H9 (cell line): Measurements from ENCODE around the gene ZNF444. TPM values are rescaled to one million over a fixed set of nuclear protein-coding genes. Genes with fewer than 3 reads are reported as not detected.

Source experiments
- DNase-seq: peaks from one replicate; pipeline ENCODE4 v3.0.0-alpha.2; 2017
- H2AFZ ChIP-seq: one replicate; pipeline ENCODE4 v1.6.1; 2013; ENCODE audit warnings: mild to moderate bottlenecking, low read length, control low read depth, moderate library complexity
- H2AK5ac ChIP-seq: 2 replicates; pipeline ENCODE4 v1.6.1; 2013; ENCODE audit warnings: low read length, control low read depth, mixed read lengths; ENCODE audit not compliant: insufficient read length
- H2BK120ac ChIP-seq: one replicate; pipeline ENCODE4 v1.6.1; 2013; ENCODE audit warnings: low read depth, mild to moderate bottlenecking, low read length, control low read depth, inconsistent platforms; ENCODE audit not compliant: poor library complexity, severe bottlenecking
- H2BK12ac ChIP-seq: 2 replicates; pipeline ENCODE4 v1.6.1; 2013; ENCODE audit warnings: low read length, control low read depth, mixed read lengths, low read depth; ENCODE audit not compliant: insufficient read length
- H2BK15ac ChIP-seq: 2 replicates; pipeline ENCODE4 v1.6.1; 2013; ENCODE audit warnings: low read depth, low read length, control low read depth
- H2BK20ac ChIP-seq: one replicate; pipeline ENCODE4 v1.6.1; 2013; ENCODE audit warnings: low read depth, mild to moderate bottlenecking, low read length, control low read depth, inconsistent platforms; ENCODE audit not compliant: poor library complexity, severe bottlenecking
- H2BK5ac ChIP-seq: 2 replicates; pipeline ENCODE4 v1.6.1; 2013; ENCODE audit warnings: low read length, control low read depth, mixed read lengths; ENCODE audit not compliant: insufficient read length
- H3K14ac ChIP-seq: 2 replicates; pipeline ENCODE4 v1.6.1; 2013; ENCODE audit warnings: low read length, control low read depth; ENCODE audit not compliant: insufficient read depth
- H3K18ac ChIP-seq: 2 replicates; pipeline ENCODE4 v1.6.1; 2013; ENCODE audit warnings: low read depth, mild to moderate bottlenecking, mixed read lengths, low read length, control low read depth; ENCODE audit not compliant: insufficient read length
- H3K23ac ChIP-seq: 2 replicates; pipeline ENCODE4 v1.6.1; 2013; ENCODE audit warnings: low read length, control low read depth, mixed read lengths, low read depth; ENCODE audit not compliant: insufficient read length
- H3K23me2 ChIP-seq: 2 replicates; pipeline ENCODE4 v1.6.1; 2013; ENCODE audit warnings: low read depth, mild to moderate bottlenecking, mixed read lengths, low read length, control low read depth; ENCODE audit not compliant: insufficient read length, poor library complexity, severe bottlenecking
- H3K27ac ChIP-seq: 2 replicates; pipeline ENCODE4 v1.5.1; 2013; ENCODE audit warnings: low read length, control low read depth, mixed read lengths, low read depth; ENCODE audit not compliant: insufficient read length
- H3K27me3 ChIP-seq: 2 replicates; pipeline ENCODE4 v1.6.1; 2013; ENCODE audit warnings: low read length, control low read depth, inconsistent platforms; ENCODE audit not compliant: insufficient read depth
- H3K4ac ChIP-seq: 2 replicates; pipeline ENCODE4 v1.6.1; 2013; ENCODE audit warnings: low read depth, mild to moderate bottlenecking, control low read depth, inconsistent platforms, low read length, moderate library complexity
- H3K4me1 ChIP-seq: 2 replicates; pipeline ENCODE4 v1.6.1; 2013; ENCODE audit warnings: low read length, control low read depth, inconsistent platforms; ENCODE audit not compliant: insufficient read depth
- H3K4me2 ChIP-seq: 2 replicates; pipeline ENCODE4 v1.6.1; 2013; ENCODE audit warnings: low read length, control low read depth, mixed read lengths; ENCODE audit not compliant: insufficient read length, insufficient read depth
- H3K56ac ChIP-seq: 2 replicates; pipeline ENCODE4 v1.6.1; 2013; ENCODE audit warnings: low read depth, mild to moderate bottlenecking, mixed read lengths, low read length, control low read depth; ENCODE audit not compliant: insufficient read length
- H3K79me1 ChIP-seq: 2 replicates; pipeline ENCODE4 v1.6.1; 2013; ENCODE audit warnings: low read depth, mild to moderate bottlenecking, moderate library complexity, low read length, control low read depth, inconsistent platforms; ENCODE audit not compliant: insufficient read depth, poor library complexity, severe bottlenecking
- H3K79me2 ChIP-seq: 2 replicates; pipeline ENCODE4 v1.6.1; 2013; ENCODE audit warnings: low read length, control low read depth, inconsistent platforms; ENCODE audit not compliant: insufficient read depth
- H3K9ac ChIP-seq: 2 replicates; pipeline ENCODE4 v1.6.1; 2013; ENCODE audit warnings: low read length, control low read depth, mixed read lengths; ENCODE audit not compliant: insufficient read length; ENCODE audit errors: extremely low read depth
- H3K9me3 ChIP-seq: one replicate; pipeline ENCODE4 v1.6.1; 2013; ENCODE audit warnings: low read depth, low read length, inconsistent platforms; ENCODE audit not compliant: control insufficient read depth
- H3T11ph ChIP-seq: one replicate; pipeline ENCODE4 v1.6.1; 2013; ENCODE audit warnings: mild to moderate bottlenecking, low read length, control low read depth, inconsistent platforms
- H4K20me1 ChIP-seq: one replicate; pipeline ENCODE4 v1.6.1; 2013; ENCODE audit not compliant: control insufficient read depth, insufficient read length, insufficient read depth
- H4K5ac ChIP-seq: 2 replicates; pipeline ENCODE4 v1.6.1; 2013; ENCODE audit warnings: low read depth, mild to moderate bottlenecking, mixed read lengths, low read length, control low read depth; ENCODE audit not compliant: insufficient read length
- H4K8ac ChIP-seq: replicated peaks from 2 replicates; pipeline ENCODE4 v1.6.1; 2013; ENCODE audit warnings: low read length, control low read depth, mixed read lengths, low read depth; ENCODE audit not compliant: insufficient read length
- H4K91ac ChIP-seq: 2 replicates; pipeline ENCODE4 v1.6.1; 2013; ENCODE audit warnings: low read depth, mild to moderate bottlenecking, moderate library complexity, mixed read lengths, low read length, control low read depth; ENCODE audit not compliant: insufficient read length
- H3K27ac Mint-ChIP-seq, 3 experiments: 2 replicates in 2 of 3; 3 replicates in 1 of 3; pipeline ENCODE4 v1.8.0; 2020 to 2021; ENCODE audit warnings: mixed read lengths in 3 of 3, mild to moderate bottlenecking in 1 of 3, moderate library complexity in 1 of 3
- H3K27me3 Mint-ChIP-seq: 2 replicates; pipeline ENCODE4 v1.8.0; 2021; ENCODE audit warnings: low read depth, mild to moderate bottlenecking, moderate library complexity, mixed read lengths
- H3K36me3 Mint-ChIP-seq, 3 experiments: 2 replicates in 2 of 3; 3 replicates in 1 of 3; pipeline ENCODE4 v1.8.0; 2020 to 2021; ENCODE audit warnings: low read depth in 3 of 3, mixed read lengths in 3 of 3; ENCODE audit not compliant: insufficient read depth in 1 of 3
- H3K4me1 Mint-ChIP-seq, 2 experiments: 2 replicates each; pipeline ENCODE4 v1.8.0; 2020; ENCODE audit warnings: mixed read lengths in 2 of 2
- H3K4me3 Mint-ChIP-seq, 2 experiments: 2 replicates in 1 of 2; 3 replicates in 1 of 2; pipeline ENCODE4 v1.8.0; 2020 to 2021; ENCODE audit warnings: mild to moderate bottlenecking in 2 of 2, mixed read lengths in 2 of 2, moderate library complexity in 1 of 2
- H3K9me3 Mint-ChIP-seq, 2 experiments: 2 replicates in 1 of 2; 3 replicates in 1 of 2; pipeline ENCODE4 v1.8.0; 2020; ENCODE audit warnings: mild to moderate bottlenecking in 2 of 2, mixed read lengths in 2 of 2, moderate library complexity in 1 of 2
- WGBS: extraction: QIAGEN DNeasy Blood & Tissue Kit; methylation state at CpG from one replicate; pipeline ENCODE4 v1.1.7; 2013; ENCODE audit warnings: missing lambda C conversion rate, low lambda C conversion rate, mixed read lengths; ENCODE audit not compliant: insufficient read length; ENCODE audit errors: extremely low coverage; 5-methylcytosine and 5-hydroxymethylcytosine counted together
- total RNA-seq: library from RNA; stranded (reverse); gene quantifications from 2 replicates; pipeline ENCODE4 v1.2.1, GENCODE V29; 2021
- TF ChIP-seq, protein P1 (sequence below): fragments of 200-600 bp; sonication (generic); conservative IDR thresholded peaks from 3 replicates; pipeline ENCODE4 v1.8.0; 2021; ENCODE audit warnings: antibody characterized with exemption, mild to moderate bottlenecking

ZNF444 gene
- total RNA-seq, 1 experiment from 2014 or later, result 49.7 TPM

DNA sequence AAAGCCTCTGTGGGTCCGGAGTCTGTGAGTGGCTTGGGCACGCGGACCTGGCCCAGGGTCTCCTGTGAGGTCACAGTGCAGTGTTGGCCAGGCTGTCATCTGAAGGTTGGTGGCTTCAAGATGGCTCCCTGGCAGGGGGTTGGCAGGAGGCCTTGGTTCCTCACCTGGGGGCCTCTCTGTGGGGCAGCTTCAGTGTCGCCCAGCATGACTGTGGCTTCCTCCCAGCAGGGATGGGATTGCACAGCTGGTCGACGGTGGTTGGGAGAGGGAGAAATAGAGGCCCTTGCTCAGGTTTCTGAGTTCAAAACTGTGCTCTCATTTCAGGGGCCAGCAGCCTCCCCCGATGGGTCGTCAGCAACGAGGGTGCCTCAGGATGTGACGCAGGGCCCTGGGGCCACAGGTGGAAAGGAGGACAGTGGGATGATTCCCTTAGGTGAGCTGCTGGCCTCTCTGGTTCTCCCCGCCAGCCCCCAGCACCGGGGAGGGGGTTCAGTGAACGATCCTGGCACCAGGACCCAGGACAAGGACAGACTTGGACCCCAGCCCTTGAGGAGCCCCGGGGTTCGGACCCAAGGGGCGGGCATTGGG is 17.2 kb downstream of the ZNF444 start:
- Mint-ChIP-seq H3K27me3 (no peaks in the 10 kb centered on the region), H3K27ac (no peak overlapping the region), H3K9me3 (no peaks in the 10 kb centered on the region; a peak in 2 of 5 replicates), H3K4me3 (no peak overlapping the region), H3K36me3 (peaks cover 21 to 28% (median 27%) of the 10 kb centered on the region in 3 experiments), H3K4me1 (peaks cover 8 to 9% of the 10 kb centered on the region in 2 experiments)
- Histone ChIP-seq H2BK15ac (no peak overlapping the region), H2BK120ac (no peak overlapping the region), H3K4me1 (peaks cover under 1% of the 10 kb centered on the region; the same call in 1 of the 2 replicates), H2BK5ac (no peak overlapping the region), H3K27me3 (no peaks in the 10 kb centered on the region), H3K18ac (no peak overlapping the region), H3K79me2 (no peaks in the 10 kb centered on the region), H3K9me3 (no peaks in the 10 kb centered on the region), H4K8ac (no peak overlapping the region), H3K4me2 (no peak overlapping the region), H2BK20ac (no peak overlapping the region), H3K79me1 (no peaks in the 10 kb centered on the region), H2AK5ac (no peak overlapping the region), H4K5ac (no peak overlapping the region), H3T11ph (no peak overlapping the region), H2AFZ (no peak overlapping the region), H3K23ac (no peak overlapping the region), H3K23me2 (no peaks in the 10 kb centered on the region), H3K27ac (no peak overlapping the region), H2BK12ac (no peak overlapping the region), H3K4ac (no peak overlapping the region), H4K91ac (no peak overlapping the region), H4K20me1 (no peaks in the 10 kb centered on the region), H3K56ac (no peak overlapping the region), H3K14ac (no peak overlapping the region), H3K9ac (no peak overlapping the region)
- TF ChIP-seq, protein P1, sequence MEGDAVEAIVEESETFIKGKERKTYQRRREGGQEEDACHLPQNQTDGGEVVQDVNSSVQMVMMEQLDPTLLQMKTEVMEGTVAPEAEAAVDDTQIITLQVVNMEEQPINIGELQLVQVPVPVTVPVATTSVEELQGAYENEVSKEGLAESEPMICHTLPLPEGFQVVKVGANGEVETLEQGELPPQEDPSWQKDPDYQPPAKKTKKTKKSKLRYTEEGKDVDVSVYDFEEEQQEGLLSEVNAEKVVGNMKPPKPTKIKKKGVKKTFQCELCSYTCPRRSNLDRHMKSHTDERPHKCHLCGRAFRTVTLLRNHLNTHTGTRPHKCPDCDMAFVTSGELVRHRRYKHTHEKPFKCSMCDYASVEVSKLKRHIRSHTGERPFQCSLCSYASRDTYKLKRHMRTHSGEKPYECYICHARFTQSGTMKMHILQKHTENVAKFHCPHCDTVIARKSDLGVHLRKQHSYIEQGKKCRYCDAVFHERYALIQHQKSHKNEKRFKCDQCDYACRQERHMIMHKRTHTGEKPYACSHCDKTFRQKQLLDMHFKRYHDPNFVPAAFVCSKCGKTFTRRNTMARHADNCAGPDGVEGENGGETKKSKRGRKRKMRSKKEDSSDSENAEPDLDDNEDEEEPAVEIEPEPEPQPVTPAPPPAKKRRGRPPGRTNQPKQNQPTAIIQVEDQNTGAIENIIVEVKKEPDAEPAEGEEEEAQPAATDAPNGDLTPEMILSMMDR, result no peak
- WGBS, result no CpG with 5 or more reads among the region's 16 CpGs
- DNase-seq, result no peak
